Endodermal cell (in vitro differentiated cells): ENCODE measurements around the gene MPHOSPH6. TPM values are rescaled to one million over a fixed set of nuclear protein-coding genes. Genes with fewer than 3 reads are reported as not detected.

ENCODE experiments used
- DNase-seq: peaks from one replicate; pipeline ENCODE4 v3.0.0-alpha.2; 2017
- H3K27ac ChIP-seq: 2 replicates; pipeline ENCODE4 v1.5.1; 2013; ENCODE audit warnings: mild to moderate bottlenecking, low read depth, low read length, moderate library complexity
- H3K27me3 ChIP-seq: 2 replicates; pipeline ENCODE4 v1.6.1; 2013; ENCODE audit warnings: mild to moderate bottlenecking, low read length, moderate library complexity; ENCODE audit not compliant: insufficient read depth, control insufficient read depth, poor library complexity, severe bottlenecking
- H3K36me3 ChIP-seq: 2 replicates; pipeline ENCODE4 v1.7.0; 2013; ENCODE audit warnings: mild to moderate bottlenecking, low read length, moderate library complexity; ENCODE audit not compliant: control insufficient read depth, insufficient read depth
- H3K4me1 ChIP-seq: one replicate; pipeline ENCODE4 v1.7.0; 2013; ENCODE audit warnings: low read length; ENCODE audit not compliant: control insufficient read depth, insufficient read depth
- H3K4me3 ChIP-seq: 2 replicates; pipeline ENCODE4 v1.5.1; 2013; ENCODE audit warnings: mild to moderate bottlenecking, low read length, moderate library complexity
- H3K9ac ChIP-seq: 2 replicates; pipeline ENCODE4 v1.6.1; 2013; ENCODE audit warnings: mild to moderate bottlenecking, low read length, moderate library complexity; ENCODE audit not compliant: poor library complexity, severe bottlenecking; ENCODE audit errors: extremely low read depth
- H3K9me3 ChIP-seq: 2 replicates; pipeline ENCODE4 v1.6.1; 2013; ENCODE audit warnings: mild to moderate bottlenecking, low read length, moderate library complexity; ENCODE audit not compliant: control insufficient read depth
- H3K27ac Mint-ChIP-seq: 2 replicates; pipeline ENCODE4 v1.8.0; 2020; ENCODE audit warnings: mixed read lengths
- H3K27me3 Mint-ChIP-seq: 2 replicates; pipeline ENCODE4 v1.8.0; 2021; ENCODE audit warnings: mild to moderate bottlenecking, mixed read lengths; ENCODE audit not compliant: insufficient read depth
- H3K36me3 Mint-ChIP-seq: 2 replicates; pipeline ENCODE4 v1.8.0; 2020; ENCODE audit warnings: low read depth, mixed read lengths
- H3K4me1 Mint-ChIP-seq: 2 replicates; pipeline ENCODE4 v1.8.0; 2020; ENCODE audit warnings: mixed read lengths
- H3K4me3 Mint-ChIP-seq: 2 replicates; pipeline ENCODE4 v1.8.0; 2020; ENCODE audit warnings: mild to moderate bottlenecking, moderate library complexity, mixed read lengths
- H3K9me3 Mint-ChIP-seq: 2 replicates; pipeline ENCODE4 v1.8.0; 2020; ENCODE audit warnings: mild to moderate bottlenecking, mixed read lengths
- WGBS, 2 experiments: methylation state at CpG; one replicate each; pipeline versions ENCODE4 v1.1.5 to v1.1.7; 2013; ENCODE audit warnings: missing lambda C conversion rate in 2 of 2, mixed read lengths in 1 of 2; ENCODE audit not compliant: insufficient coverage in 1 of 2, insufficient read length in 1 of 2; 5-methylcytosine and 5-hydroxymethylcytosine counted together
- total RNA-seq, 2 donors: library from RNA; stranded (reverse); fragmentation: NEBNext Ultra II Directional in 1 of 2; extraction: Animal tissue kit (Norgen Biotek cat#: 25700) in 1 of 2; gene quantifications; 2 replicates in 1 of 2; 3 replicates in 1 of 2; pipeline ENCODE4 v1.2.1, GENCODE V29; 2021
- TF ChIP-seq, protein P1 (sequence below): fragments of 200-600 bp; sonication (generic); conservative IDR thresholded peaks from 2 replicates; pipeline ENCODE4 v1.5.0; 2021; ENCODE audit warnings: antibody characterized with exemption, mild to moderate bottlenecking

The MPHOSPH6 gene
- total RNA-seq, 2 donors from 2014 or later: 38.6 to 39.1 TPM

- H3K4me3 Mint-ChIP-seq: no peak overlapping the region
Observed at GRCh38 chr16:82178352-82178751, 8.3 kb upstream of the MPHOSPH6 start.

GRCh38 chr16:82177555-82177954, 7.5 kb upstream of the MPHOSPH6 start:
- no peaks in the 10 kb centered on the region for H3K9me3 Mint-ChIP-seq
- H3K4me1 Mint-ChIP-seq: peaks cover 1% of the 10 kb centered on the region
- H3K36me3 Mint-ChIP-seq: no peaks in the 10 kb centered on the region
- H3K27ac Mint-ChIP-seq: no peak overlapping the region
- no peak for DNase-seq
- H3K9ac ChIP-seq: no peak overlapping the region
- no peaks in the 10 kb centered on the region for H3K4me1 ChIP-seq
- no peak overlapping the region for H3K4me3 Mint-ChIP-seq
- peaks cover 20% of the 10 kb centered on the region for H3K27me3 ChIP-seq
- H3K36me3 ChIP-seq: no peaks in the 10 kb centered on the region
- TF ChIP-seq, protein P1, sequence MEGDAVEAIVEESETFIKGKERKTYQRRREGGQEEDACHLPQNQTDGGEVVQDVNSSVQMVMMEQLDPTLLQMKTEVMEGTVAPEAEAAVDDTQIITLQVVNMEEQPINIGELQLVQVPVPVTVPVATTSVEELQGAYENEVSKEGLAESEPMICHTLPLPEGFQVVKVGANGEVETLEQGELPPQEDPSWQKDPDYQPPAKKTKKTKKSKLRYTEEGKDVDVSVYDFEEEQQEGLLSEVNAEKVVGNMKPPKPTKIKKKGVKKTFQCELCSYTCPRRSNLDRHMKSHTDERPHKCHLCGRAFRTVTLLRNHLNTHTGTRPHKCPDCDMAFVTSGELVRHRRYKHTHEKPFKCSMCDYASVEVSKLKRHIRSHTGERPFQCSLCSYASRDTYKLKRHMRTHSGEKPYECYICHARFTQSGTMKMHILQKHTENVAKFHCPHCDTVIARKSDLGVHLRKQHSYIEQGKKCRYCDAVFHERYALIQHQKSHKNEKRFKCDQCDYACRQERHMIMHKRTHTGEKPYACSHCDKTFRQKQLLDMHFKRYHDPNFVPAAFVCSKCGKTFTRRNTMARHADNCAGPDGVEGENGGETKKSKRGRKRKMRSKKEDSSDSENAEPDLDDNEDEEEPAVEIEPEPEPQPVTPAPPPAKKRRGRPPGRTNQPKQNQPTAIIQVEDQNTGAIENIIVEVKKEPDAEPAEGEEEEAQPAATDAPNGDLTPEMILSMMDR: no peak
- H3K27me3 Mint-ChIP-seq: peaks cover 31% of the 10 kb centered on the region
- H3K27ac ChIP-seq: no peak overlapping the region
- no peaks in the 10 kb centered on the region for H3K9me3 ChIP-seq
- 92 to 100% methylated on average over 2 to 4 of the region's 4 CpGs for WGBS, 2 experiments
- no peak overlapping the region for H3K4me3 ChIP-seq

More at GRCh38 chr16:82178352-82178751, 8.3 kb upstream of the MPHOSPH6 start:
- no peak for DNase-seq
- no peaks in the 10 kb centered on the region for H3K36me3 Mint-ChIP-seq
- H3K27ac Mint-ChIP-seq: no peak overlapping the region
- Histone ChIP-seq H3K27ac (no peak overlapping the region), H3K9me3 (no peaks in the 10 kb centered on the region), H3K4me3 (no peak overlapping the region), H3K9ac (no peak overlapping the region), H3K4me1 (no peaks in the 10 kb centered on the region), H3K36me3 (no peaks in the 10 kb centered on the region), H3K27me3 (peaks cover 12% of the 10 kb centered on the region)
- WGBS, 2 experiments: 88 to 100% methylated on average over 1 to 2 of the region's 2 CpGs
- peaks cover 24% of the 10 kb centered on the region for H3K27me3 Mint-ChIP-seq
- H3K4me1 Mint-ChIP-seq: peaks cover 1% of the 10 kb centered on the region
- no peaks in the 10 kb centered on the region for H3K9me3 Mint-ChIP-seq
- TF ChIP-seq, protein P1: no peak

DNA sequence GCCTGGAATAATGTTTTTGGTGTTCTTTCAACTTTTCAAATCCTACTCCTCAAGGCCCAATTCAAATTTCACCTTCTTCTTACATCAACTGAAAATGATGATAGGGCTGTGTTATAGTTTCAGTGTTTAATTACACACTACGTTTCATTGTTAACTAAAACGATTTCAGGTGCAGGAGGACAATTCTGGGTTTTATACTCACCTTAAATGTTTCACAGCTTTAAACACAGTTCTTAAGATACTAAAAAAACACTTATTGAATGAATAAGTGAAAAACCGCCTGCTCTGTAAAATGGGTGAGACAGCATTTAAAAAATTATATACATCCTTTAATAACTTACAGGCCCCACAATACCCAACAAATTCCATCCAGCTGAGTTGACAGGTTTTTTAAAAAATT, 6.2 kb upstream of the MPHOSPH6 start:
- peaks cover under 1% of the 10 kb centered on the region for H3K9me3 Mint-ChIP-seq

More for the DNA sequence above, 6.2 kb upstream of the MPHOSPH6 start:
- TF ChIP-seq, protein P1: no peak
- peaks cover 33% of the 10 kb centered on the region for H3K27me3 ChIP-seq
- Mint-ChIP-seq H3K27me3 (peaks cover 44% of the 10 kb centered on the region), H3K4me1 (peaks cover 1% of the 10 kb centered on the region), H3K27ac (no peak overlapping the region), H3K4me3 (no peak overlapping the region), H3K36me3 (no peaks in the 10 kb centered on the region)
- WGBS, 2 experiments: 89 to 100% methylated on average over 1 to 2 of the region's 3 CpGs
- no peaks in the 10 kb centered on the region for H3K36me3 ChIP-seq
- H3K27ac ChIP-seq: no peak overlapping the region
- no peak overlapping the region for H3K4me3 ChIP-seq
- H3K9ac ChIP-seq: no peak overlapping the region
- no peaks in the 10 kb centered on the region for H3K4me1 ChIP-seq
- DNase-seq: no peak
- no peaks in the 10 kb centered on the region for H3K9me3 ChIP-seq
